ENCODE data around the gene TAS1R1.

The TAS1R1 gene

DNA sequence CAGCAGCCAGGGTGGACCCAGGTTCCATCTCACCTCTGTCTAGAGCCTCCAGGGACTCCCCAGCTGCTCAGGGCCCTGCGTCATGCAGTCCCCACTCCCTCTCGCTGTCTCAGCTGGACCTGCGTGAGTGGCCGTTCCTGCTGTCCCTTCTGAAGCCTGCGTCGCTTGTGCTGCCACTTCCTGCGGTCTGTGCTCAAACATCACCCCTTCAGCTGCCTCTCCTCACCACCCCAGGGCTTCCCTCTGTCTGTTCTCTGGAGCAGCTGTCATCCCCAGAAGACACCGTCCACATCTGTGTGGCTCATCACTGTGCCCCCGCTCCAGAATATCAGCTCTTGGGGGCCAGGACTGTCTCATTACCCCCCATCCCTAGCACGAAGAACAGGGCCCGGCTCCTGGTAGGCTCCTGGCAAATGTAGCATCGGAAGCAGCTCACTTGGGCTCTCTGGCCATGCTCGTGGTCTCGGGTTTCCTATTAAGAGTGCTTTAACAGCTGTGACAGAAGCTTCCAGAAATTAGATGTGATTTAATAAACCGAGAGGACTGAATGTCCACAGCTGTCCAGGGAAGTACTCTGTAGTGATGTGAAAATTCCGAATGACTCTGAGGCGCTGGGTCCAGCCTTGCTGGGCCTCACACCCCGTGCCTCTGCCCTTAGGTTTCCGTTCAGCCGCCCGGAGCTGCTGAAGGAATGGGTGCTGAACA, 72.9 kb downstream of the TAS1R1 start:
- no peak for DNase-seq

GRCh38 chr1:6628971-6629479, 73.9 kb downstream of the TAS1R1 start:
- no peak for DNase-seq

Measured in hypothalamus (tissue), 51 donors.